ENCODE measurements around the gene TMEM247.

Gene TMEM247

DNA sequence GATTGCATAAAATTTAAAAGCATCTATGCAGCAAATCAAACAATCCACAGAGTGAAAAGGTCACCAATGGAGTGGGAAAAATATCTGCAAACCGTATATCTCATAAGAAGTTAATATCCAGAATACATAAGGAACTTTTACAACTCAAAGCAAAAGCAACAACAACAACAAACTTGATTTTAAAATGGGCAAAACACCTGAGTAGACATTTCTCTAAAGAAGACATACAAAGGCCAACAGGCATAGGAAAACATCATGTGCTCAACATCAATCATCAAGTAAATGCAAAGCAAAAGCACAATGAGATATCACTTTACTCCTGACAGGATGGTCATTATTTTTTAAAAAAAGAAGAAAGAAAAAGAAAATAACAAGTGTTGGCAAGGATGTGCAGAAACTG lies 38.1 kb downstream of the TMEM247 start:
- no peak for TF ChIP-seq ZNF565 (CRISPR knock-in tag; conservative IDR thresholded peaks at IDR 0.05; ENCODE audit: low read depth)
- TF ChIP-seq ZFP3 (CRISPR knock-in tag; IDR thresholded peaks at IDR 0.05): no peak
- TF ChIP-seq TCF4 (CRISPR knock-in tag; IDR thresholded peaks at IDR 0.05; ENCODE audit: borderline replicate concordance): no peak
- no peak for TF ChIP-seq BACH2 (CRISPR knock-in tag; IDR thresholded peaks at IDR 0.05; ENCODE audit: borderline replicate concordance)
- no peak for TF ChIP-seq ZC3H10 (CRISPR knock-in tag; IDR thresholded peaks at IDR 0.05)
- TF ChIP-seq ZFP30 (CRISPR knock-in tag; IDR thresholded peaks at IDR 0.05): no peak
- no peak for TF ChIP-seq ISL1 (CRISPR knock-in tag; IDR thresholded peaks at IDR 0.05)
- no peak for TF ChIP-seq ZNF70 (CRISPR knock-in tag; IDR thresholded peaks at IDR 0.05)
- no peak for ATAC-seq

DNA sequence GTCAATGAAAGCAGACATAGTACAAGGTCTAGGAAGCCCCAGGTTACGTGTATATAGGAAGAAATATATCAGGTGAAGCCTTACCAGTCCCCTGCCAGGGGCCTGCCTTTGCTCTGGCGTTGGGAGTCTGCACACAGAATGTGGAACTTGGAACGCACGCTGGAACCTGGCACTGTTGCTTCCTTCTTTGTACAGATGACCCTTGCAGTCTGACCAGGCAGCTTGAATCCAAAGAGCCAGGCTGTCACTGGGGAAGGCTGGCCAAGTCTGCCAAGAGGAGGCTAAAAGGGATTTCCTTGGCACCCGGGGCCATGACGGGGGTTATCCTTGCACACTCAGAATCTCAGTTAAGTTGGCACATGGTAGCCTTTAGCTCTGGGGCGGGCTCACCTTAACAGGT lies 39.5 kb downstream of the TMEM247 start:
- TF ChIP-seq ZNF565 (CRISPR knock-in tag; conservative IDR thresholded peaks at IDR 0.05; ENCODE audit: low read depth): no peak
- TF ChIP-seq ZC3H10 (CRISPR knock-in tag; IDR thresholded peaks at IDR 0.05): no peak
- TF ChIP-seq CSDC2 (CRISPR knock-in tag; IDR thresholded peaks at IDR 0.05): no peak
- TF ChIP-seq, protein P1, sequence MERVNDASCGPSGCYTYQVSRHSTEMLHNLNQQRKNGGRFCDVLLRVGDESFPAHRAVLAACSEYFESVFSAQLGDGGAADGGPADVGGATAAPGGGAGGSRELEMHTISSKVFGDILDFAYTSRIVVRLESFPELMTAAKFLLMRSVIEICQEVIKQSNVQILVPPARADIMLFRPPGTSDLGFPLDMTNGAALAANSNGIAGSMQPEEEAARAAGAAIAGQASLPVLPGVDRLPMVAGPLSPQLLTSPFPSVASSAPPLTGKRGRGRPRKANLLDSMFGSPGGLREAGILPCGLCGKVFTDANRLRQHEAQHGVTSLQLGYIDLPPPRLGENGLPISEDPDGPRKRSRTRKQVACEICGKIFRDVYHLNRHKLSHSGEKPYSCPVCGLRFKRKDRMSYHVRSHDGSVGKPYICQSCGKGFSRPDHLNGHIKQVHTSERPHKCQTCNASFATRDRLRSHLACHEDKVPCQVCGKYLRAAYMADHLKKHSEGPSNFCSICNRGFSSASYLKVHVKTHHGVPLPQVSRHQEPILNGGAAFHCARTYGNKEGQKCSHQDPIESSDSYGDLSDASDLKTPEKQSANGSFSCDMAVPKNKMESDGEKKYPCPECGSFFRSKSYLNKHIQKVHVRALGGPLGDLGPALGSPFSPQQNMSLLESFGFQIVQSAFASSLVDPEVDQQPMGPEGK (CRISPR knock-in tag; IDR thresholded peaks at IDR 0.05; ENCODE audit: borderline replicate concordance): no peak
- ATAC-seq: no peak

DNA sequence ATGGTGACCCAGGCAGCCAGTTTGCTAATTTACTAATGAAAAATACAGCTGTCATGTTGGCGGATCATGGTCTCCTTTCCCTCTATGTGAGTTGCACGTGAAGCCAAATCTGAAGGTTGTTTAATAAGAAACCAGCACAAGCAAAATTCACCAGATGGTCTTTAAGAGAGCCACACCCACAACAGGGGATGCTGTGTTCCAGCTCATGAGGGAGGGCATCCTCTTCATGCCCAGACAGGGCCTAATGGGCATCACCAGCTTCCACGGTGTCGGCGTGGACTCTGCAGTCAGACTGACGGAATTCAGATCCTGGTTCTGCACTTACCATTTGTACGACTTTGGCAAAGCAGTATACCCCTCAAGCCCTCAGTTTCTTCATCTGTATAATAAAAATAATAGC lies 39.9 kb downstream of the TMEM247 start:
- ATAC-seq: no peak
- TF ChIP-seq TCF4 (CRISPR knock-in tag; IDR thresholded peaks at IDR 0.05; ENCODE audit: borderline replicate concordance) (no peak), PPARA (CRISPR knock-in tag; IDR thresholded peaks at IDR 0.05; ENCODE audit: borderline replicate concordance) (no peak), ISL1 (CRISPR knock-in tag; IDR thresholded peaks at IDR 0.05) (no peak), TOX (CRISPR knock-in tag; IDR thresholded peaks at IDR 0.05; ENCODE audit: borderline replicate concordance) (no peak), ZC3H10 (CRISPR knock-in tag; IDR thresholded peaks at IDR 0.05) (no peak), RARB (CRISPR knock-in tag; IDR thresholded peaks at IDR 0.05) (no peak), BACH2 (CRISPR knock-in tag; IDR thresholded peaks at IDR 0.05; ENCODE audit: borderline replicate concordance) (no peak)
- TF ChIP-seq, protein P2, sequence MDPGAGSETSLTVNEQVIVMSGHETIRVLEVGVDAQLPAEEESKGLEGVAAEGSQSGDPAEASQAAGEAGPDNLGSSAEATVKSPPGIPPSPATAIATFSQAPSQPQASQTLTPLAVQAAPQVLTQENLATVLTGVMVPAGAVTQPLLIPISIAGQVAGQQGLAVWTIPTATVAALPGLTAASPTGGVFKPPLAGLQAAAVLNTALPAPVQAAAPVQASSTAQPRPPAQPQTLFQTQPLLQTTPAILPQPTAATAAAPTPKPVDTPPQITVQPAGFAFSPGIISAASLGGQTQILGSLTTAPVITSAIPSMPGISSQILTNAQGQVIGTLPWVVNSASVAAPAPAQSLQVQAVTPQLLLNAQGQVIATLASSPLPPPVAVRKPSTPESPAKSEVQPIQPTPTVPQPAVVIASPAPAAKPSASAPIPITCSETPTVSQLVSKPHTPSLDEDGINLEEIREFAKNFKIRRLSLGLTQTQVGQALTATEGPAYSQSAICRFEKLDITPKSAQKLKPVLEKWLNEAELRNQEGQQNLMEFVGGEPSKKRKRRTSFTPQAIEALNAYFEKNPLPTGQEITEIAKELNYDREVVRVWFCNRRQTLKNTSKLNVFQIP (CRISPR knock-in tag; IDR thresholded peaks at IDR 0.05; ENCODE audit: borderline replicate concordance, low read depth): no peak
- TF ChIP-seq, protein P3, sequence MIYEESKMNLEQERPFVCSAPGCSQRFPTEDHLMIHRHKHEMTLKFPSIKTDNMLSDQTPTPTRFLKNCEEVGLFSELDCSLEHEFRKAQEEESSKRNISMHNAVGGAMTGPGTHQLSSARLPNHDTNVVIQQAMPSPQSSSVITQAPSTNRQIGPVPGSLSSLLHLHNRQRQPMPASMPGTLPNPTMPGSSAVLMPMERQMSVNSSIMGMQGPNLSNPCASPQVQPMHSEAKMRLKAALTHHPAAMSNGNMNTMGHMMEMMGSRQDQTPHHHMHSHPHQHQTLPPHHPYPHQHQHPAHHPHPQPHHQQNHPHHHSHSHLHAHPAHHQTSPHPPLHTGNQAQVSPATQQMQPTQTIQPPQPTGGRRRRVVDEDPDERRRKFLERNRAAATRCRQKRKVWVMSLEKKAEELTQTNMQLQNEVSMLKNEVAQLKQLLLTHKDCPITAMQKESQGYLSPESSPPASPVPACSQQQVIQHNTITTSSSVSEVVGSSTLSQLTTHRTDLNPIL (CRISPR knock-in tag; IDR thresholded peaks at IDR 0.05; ENCODE audit: low read depth): no peak
- TF ChIP-seq, protein P4, sequence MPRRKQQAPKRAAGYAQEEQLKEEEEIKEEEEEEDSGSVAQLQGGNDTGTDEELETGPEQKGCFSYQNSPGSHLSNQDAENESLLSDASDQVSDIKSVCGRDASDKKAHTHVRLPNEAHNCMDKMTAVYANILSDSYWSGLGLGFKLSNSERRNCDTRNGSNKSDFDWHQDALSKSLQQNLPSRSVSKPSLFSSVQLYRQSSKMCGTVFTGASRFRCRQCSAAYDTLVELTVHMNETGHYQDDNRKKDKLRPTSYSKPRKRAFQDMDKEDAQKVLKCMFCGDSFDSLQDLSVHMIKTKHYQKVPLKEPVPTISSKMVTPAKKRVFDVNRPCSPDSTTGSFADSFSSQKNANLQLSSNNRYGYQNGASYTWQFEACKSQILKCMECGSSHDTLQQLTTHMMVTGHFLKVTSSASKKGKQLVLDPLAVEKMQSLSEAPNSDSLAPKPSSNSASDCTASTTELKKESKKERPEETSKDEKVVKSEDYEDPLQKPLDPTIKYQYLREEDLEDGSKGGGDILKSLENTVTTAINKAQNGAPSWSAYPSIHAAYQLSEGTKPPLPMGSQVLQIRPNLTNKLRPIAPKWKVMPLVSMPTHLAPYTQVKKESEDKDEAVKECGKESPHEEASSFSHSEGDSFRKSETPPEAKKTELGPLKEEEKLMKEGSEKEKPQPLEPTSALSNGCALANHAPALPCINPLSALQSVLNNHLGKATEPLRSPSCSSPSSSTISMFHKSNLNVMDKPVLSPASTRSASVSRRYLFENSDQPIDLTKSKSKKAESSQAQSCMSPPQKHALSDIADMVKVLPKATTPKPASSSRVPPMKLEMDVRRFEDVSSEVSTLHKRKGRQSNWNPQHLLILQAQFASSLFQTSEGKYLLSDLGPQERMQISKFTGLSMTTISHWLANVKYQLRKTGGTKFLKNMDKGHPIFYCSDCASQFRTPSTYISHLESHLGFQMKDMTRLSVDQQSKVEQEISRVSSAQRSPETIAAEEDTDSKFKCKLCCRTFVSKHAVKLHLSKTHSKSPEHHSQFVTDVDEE (CRISPR knock-in tag; IDR thresholded peaks at IDR 0.05): no peak
- TF ChIP-seq, protein P1 (CRISPR knock-in tag; IDR thresholded peaks at IDR 0.05; ENCODE audit: borderline replicate concordance): no peak

DNA sequence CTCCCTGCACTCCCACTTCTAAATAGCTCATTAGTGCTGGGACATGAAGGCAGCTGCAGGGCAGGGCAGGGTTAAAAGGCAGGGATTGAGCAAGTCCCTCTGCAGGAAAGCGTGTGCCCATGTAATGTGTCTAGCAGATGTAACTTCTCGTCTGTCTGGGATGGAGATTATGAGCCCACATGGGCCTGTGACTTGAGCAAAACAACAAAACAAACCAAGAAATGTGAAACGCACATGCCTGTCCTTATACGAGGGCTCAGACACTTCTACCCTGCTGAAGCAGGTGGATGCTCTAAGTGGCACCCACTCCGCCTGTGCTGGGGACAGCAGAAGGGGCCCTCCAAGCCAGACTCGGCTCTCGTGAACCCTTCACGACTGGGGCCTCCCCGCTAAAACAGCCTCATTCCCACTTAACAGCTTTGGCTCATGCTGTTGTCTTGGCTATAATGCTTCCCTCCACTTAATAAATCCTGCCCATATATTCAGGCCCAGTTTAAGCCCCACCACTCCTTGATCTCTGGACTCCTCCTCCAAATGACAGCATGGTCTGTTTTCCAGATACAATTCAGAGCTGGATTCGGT lies 40.9 kb downstream of the TMEM247 start:
- no peak for ATAC-seq
- TF ChIP-seq, protein P4 (CRISPR knock-in tag; IDR thresholded peaks at IDR 0.05): no peak
- TF ChIP-seq BACH2 (CRISPR knock-in tag; IDR thresholded peaks at IDR 0.05; ENCODE audit: borderline replicate concordance): no peak
- TF ChIP-seq ZNF70 (CRISPR knock-in tag; IDR thresholded peaks at IDR 0.05): no peak
- no peak for TF ChIP-seq ARNTL (CRISPR knock-in tag; IDR thresholded peaks at IDR 0.05; ENCODE audit: borderline replicate concordance, low read depth)
- TF ChIP-seq, protein P2 (CRISPR knock-in tag; IDR thresholded peaks at IDR 0.05; ENCODE audit: borderline replicate concordance, low read depth): no peak
- no peak for TF ChIP-seq GLIS3 (CRISPR knock-in tag; IDR thresholded peaks at IDR 0.05)
- no peak for TF ChIP-seq ISL1 (CRISPR knock-in tag; IDR thresholded peaks at IDR 0.05)
- no peak for TF ChIP-seq CSDC2 (CRISPR knock-in tag; IDR thresholded peaks at IDR 0.05)
